ENCODE measurements around the gene TPCN2.
"Not testable (repeated sequence)": the region's sequence is repeated elsewhere in the genome, so short reads cannot be mapped to it uniquely, and the experiment has no call there.

The TPCN2 gene

GRCh38 chr11:69136471-69136870 is 87.7 kb downstream of the TPCN2 start:
- no peak for DNase-seq (ENCODE audit: extremely low read depth, low read depth)
- no peak overlapping the region for H3K4me3 ChIP-seq (replicated peaks; ENCODE audit: low read depth, low read length)
- TF ChIP-seq CTCF (IDR thresholded peaks at IDR 0.05; ENCODE audit: low read depth, low read length, missing control alignments): no peak

GRCh38 chr11:69137151-69137844 is 88.6 kb downstream of the TPCN2 start:
- no peak for TF ChIP-seq CTCF (IDR thresholded peaks at IDR 0.05; ENCODE audit: low read depth, low read length, missing control alignments)
- DNase-seq (ENCODE audit: extremely low read depth, low read depth): no peak
- H3K4me3 ChIP-seq (replicated peaks; ENCODE audit: low read depth, low read length): no peak overlapping the region

GRCh38 chr11:69138265-69138664 is 89.5 kb downstream of the TPCN2 start:
- DNase-seq (ENCODE audit: extremely low read depth, low read depth): peak; percentile 25
- no peak overlapping the region for H3K4me3 ChIP-seq (replicated peaks; ENCODE audit: low read depth, low read length)
- TF ChIP-seq CTCF (IDR thresholded peaks at IDR 0.05; ENCODE audit: low read depth, low read length, missing control alignments): no peak

GRCh38 chr11:69140161-69140560 is 91.4 kb downstream of the TPCN2 start:
- not testable (repeated sequence) for H3K4me3 ChIP-seq (replicated peaks; ENCODE audit: low read depth, low read length); DNase-seq (ENCODE audit: extremely low read depth, low read depth)

GRCh38 chr11:69140635-69141034 is 91.9 kb downstream of the TPCN2 start:
- TF ChIP-seq CTCF (IDR thresholded peaks at IDR 0.05; ENCODE audit: low read depth, low read length, missing control alignments): no peak
- no peak for DNase-seq (ENCODE audit: extremely low read depth, low read depth)
- H3K4me3 ChIP-seq (replicated peaks; ENCODE audit: low read depth, low read length): no peak overlapping the region

GRCh38 chr11:69141742-69142141 is 93.0 kb downstream of the TPCN2 start:
- H3K4me3 ChIP-seq (replicated peaks; ENCODE audit: low read depth, low read length): no peak overlapping the region
- no peak for DNase-seq (ENCODE audit: extremely low read depth, low read depth)
- TF ChIP-seq CTCF (IDR thresholded peaks at IDR 0.05; ENCODE audit: low read depth, low read length, missing control alignments): no peak

- DNase-seq (ENCODE audit: extremely low read depth, low read depth): no peak
- TF ChIP-seq CTCF (IDR thresholded peaks at IDR 0.05; ENCODE audit: low read depth, low read length, missing control alignments): no peak
- H3K4me3 ChIP-seq (replicated peaks; ENCODE audit: low read depth, low read length): no peak overlapping the region
Measured at GRCh38 chr11:69142895-69143294, 94.2 kb downstream of the TPCN2 start.
